Measurements from ENCODE around the gene THSD7B.

THSD7B gene

DNA sequence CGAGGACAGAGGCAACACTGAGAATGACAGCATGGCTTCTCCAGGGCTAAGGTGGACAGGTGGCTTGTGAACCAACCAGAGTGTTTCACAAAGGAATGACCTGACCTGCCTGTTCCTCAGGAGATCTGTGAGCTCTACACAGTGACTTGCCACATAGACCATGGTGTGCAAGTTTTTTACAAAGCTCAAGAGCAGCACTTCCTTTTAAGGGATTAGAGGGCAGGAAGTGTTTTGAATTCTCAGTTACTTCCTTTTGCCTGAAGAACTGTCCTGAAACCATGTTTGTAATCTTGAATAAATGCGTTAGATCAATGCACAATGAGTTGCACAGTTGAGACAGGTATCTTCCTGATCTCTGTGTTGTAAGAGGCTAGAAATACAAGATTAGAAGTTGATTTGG is 421.9 kb downstream of the THSD7B start:
- TF ChIP-seq TAF1 (IDR thresholded peaks at IDR 0.05; ENCODE audit: low read depth) (no peak), EGR1 (IDR thresholded peaks at IDR 0.05) (no peak), ZBTB7A (IDR thresholded peaks at IDR 0.05; ENCODE audit: low read depth) (no peak), CREB1 (IDR thresholded peaks at IDR 0.05; ENCODE audit: low read depth) (no peak), YY1 (IDR thresholded peaks at IDR 0.05; ENCODE audit: low read depth) (no peak), EP300 (IDR thresholded peaks at IDR 0.05; ENCODE audit: borderline replicate concordance) (no peak), CEBPB (IDR thresholded peaks at IDR 0.05) (no peak), RAD21 (IDR thresholded peaks at IDR 0.05; ENCODE audit: low read depth) (no peak), FOXM1 (IDR thresholded peaks at IDR 0.05; ENCODE audit: borderline replicate concordance, low read depth) (no peak), TEAD4 (IDR thresholded peaks at IDR 0.05) (no peak), TCF12 (IDR thresholded peaks at IDR 0.05; ENCODE audit: low read depth) (no peak)
- TF ChIP-seq, protein P1, sequence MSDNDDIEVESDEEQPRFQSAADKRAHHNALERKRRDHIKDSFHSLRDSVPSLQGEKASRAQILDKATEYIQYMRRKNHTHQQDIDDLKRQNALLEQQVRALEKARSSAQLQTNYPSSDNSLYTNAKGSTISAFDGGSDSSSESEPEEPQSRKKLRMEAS (IDR thresholded peaks at IDR 0.05), result no peak
- TF ChIP-seq, protein P2, sequence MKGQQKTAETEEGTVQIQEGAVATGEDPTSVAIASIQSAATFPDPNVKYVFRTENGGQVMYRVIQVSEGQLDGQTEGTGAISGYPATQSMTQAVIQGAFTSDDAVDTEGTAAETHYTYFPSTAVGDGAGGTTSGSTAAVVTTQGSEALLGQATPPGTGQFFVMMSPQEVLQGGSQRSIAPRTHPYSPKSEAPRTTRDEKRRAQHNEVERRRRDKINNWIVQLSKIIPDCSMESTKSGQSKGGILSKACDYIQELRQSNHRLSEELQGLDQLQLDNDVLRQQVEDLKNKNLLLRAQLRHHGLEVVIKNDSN (IDR thresholded peaks at IDR 0.05), result no peak
- TF ChIP-seq, protein P3, sequence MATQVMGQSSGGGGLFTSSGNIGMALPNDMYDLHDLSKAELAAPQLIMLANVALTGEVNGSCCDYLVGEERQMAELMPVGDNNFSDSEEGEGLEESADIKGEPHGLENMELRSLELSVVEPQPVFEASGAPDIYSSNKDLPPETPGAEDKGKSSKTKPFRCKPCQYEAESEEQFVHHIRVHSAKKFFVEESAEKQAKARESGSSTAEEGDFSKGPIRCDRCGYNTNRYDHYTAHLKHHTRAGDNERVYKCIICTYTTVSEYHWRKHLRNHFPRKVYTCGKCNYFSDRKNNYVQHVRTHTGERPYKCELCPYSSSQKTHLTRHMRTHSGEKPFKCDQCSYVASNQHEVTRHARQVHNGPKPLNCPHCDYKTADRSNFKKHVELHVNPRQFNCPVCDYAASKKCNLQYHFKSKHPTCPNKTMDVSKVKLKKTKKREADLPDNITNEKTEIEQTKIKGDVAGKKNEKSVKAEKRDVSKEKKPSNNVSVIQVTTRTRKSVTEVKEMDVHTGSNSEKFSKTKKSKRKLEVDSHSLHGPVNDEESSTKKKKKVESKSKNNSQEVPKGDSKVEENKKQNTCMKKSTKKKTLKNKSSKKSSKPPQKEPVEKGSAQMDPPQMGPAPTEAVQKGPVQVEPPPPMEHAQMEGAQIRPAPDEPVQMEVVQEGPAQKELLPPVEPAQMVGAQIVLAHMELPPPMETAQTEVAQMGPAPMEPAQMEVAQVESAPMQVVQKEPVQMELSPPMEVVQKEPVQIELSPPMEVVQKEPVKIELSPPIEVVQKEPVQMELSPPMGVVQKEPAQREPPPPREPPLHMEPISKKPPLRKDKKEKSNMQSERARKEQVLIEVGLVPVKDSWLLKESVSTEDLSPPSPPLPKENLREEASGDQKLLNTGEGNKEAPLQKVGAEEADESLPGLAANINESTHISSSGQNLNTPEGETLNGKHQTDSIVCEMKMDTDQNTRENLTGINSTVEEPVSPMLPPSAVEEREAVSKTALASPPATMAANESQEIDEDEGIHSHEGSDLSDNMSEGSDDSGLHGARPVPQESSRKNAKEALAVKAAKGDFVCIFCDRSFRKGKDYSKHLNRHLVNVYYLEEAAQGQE (IDR thresholded peaks at IDR 0.05; ENCODE audit: low read depth), result no peak

DNA sequence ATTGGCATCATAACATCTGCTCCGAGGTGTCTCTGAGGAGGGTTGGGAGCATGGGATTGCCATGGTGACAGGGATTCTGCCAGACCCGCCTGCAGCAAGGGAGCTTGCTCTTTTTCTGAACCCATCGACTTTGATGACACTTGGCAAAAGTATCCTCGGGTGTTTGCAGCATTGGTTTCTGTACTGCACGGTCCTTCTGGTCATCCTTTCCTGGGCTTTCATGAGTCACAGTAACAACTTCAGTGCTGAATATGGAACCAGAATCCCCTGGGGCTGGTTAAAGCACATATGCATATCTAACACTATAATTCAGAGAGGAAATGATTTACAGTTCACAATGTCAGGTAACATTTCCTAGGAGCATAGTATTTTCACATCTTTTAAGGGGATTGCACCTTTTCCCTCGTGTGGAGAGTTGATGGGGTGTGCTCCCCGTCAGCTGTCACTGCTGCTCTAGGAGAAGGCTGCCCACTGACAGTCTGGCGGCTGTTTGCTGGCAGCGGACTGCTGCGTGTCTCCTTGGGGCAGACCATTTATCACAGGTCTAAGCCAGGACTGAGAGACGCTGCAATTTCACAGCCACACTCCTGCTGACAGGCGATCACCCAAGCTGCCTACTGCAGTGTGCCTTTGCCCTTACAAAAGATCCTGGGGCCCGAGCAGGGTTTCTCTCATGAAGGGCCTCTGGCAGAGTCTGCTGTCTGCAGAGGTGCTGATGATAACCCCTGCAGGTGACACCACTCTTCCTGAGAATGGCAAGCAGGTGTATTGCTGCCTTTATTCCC is 425.3 kb downstream of the THSD7B start:
- TF ChIP-seq TAF1 (IDR thresholded peaks at IDR 0.05; ENCODE audit: low read depth), result no peak
- no peak for TF ChIP-seq NFIC (IDR thresholded peaks at IDR 0.05)
- no peak for TF ChIP-seq EP300 (IDR thresholded peaks at IDR 0.05; ENCODE audit: borderline replicate concordance)
- TF ChIP-seq CREB1 (IDR thresholded peaks at IDR 0.05; ENCODE audit: low read depth), result no peak
- TF ChIP-seq, protein P3 (IDR thresholded peaks at IDR 0.05; ENCODE audit: low read depth), result no peak
- TF ChIP-seq CEBPB (IDR thresholded peaks at IDR 0.05), result no peak

DNA sequence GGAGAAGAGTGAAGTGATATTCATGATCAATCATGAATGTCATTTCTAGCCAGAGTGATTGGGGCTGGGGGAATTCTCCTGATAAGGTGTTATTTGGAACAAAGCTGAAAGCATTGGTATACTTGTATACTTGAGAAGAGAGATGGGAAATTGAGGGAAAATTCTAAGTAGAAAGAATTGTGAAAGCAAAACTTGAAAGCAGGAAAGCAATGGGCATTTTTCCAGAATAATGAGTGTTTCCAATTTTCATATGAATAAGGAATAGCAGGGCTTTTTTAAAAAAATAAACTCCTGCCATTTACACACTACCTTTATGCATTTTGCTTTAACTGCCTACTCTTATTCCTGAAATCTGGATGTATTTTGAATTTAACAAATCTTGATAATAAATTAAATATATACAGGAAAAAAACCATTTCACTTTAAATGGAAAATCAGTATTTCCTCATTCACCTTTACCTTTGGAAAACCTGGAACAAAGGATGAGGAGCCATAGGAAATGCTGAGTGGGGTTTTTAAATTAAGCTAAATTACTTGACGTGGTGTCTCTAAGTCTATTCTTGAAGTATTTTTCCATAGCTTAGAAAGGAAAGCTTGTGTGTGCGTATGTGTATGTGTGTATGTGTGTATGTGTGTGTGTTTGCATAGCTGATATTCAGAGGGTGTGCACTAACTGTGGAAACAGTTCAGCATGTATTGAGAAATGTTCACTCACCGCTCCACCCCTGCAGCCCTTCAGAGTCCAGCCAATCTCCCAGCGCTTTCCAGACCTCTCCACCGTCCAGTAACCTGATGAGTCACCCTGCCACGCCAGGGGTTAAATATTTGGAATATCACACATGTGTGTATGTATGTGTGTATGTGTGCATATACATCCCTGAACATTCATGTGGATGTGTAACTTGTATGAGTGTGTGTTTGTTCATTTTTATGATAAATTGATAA is 427.3 kb downstream of the THSD7B start:
- TF ChIP-seq YY1 (IDR thresholded peaks at IDR 0.05; ENCODE audit: low read depth), result no peak
- no peak for TF ChIP-seq TCF12 (IDR thresholded peaks at IDR 0.05; ENCODE audit: low read depth)
- TF ChIP-seq CREB1 (IDR thresholded peaks at IDR 0.05; ENCODE audit: low read depth), result no peak
- no peak for TF ChIP-seq FOXM1 (IDR thresholded peaks at IDR 0.05; ENCODE audit: borderline replicate concordance, low read depth)
- no peak for TF ChIP-seq CEBPB (IDR thresholded peaks at IDR 0.05)
- TF ChIP-seq, protein P2 (IDR thresholded peaks at IDR 0.05), result no peak
- TF ChIP-seq, protein P3 (IDR thresholded peaks at IDR 0.05; ENCODE audit: low read depth), result no peak
- no peak for TF ChIP-seq TAF1 (IDR thresholded peaks at IDR 0.05; ENCODE audit: low read depth)
- no peak for TF ChIP-seq RAD21 (IDR thresholded peaks at IDR 0.05; ENCODE audit: low read depth)
- TF ChIP-seq NFIC (IDR thresholded peaks at IDR 0.05), result no peak
- TF ChIP-seq, protein P1 (IDR thresholded peaks at IDR 0.05), result no peak
- no peak for TF ChIP-seq TEAD4 (IDR thresholded peaks at IDR 0.05)
- no peak for TF ChIP-seq EGR1 (IDR thresholded peaks at IDR 0.05)
- no peak for TF ChIP-seq ZBTB7A (IDR thresholded peaks at IDR 0.05; ENCODE audit: low read depth)
- TF ChIP-seq EP300 (IDR thresholded peaks at IDR 0.05; ENCODE audit: borderline replicate concordance), result no peak
